WTC11 (cell line): ENCODE measurements around the gene GEMIN7.

Experiments used
- MXD4 ChIP-seq: fragments of 250-450 bp; sonication (Bioruptor Pico); IDR thresholded peaks from 2 replicates; pipeline ENCODE4 v1.8.0; 2021; ENCODE audit warnings: mild to moderate bottlenecking, moderate library complexity, borderline replicate concordance
- SP1 ChIP-seq: sonication (generic); formaldehyde crosslinking; conservative IDR thresholded peaks from 2 replicates; pipeline ENCODE4 v1.8.1; 2022; ENCODE audit warnings: missing genetic modification reagents
- ZBTB21 ChIP-seq: sonication (generic); formaldehyde crosslinking; IDR thresholded peaks from 2 replicates; pipeline ENCODE4 v1.8.1; 2023; ENCODE audit warnings: mild to moderate bottlenecking, missing genetic modification reagents, borderline replicate concordance
- TF ChIP-seq, protein P1 (sequence below): fragments of 200-600 bp; IDR thresholded peaks from 2 replicates; pipeline ENCODE4 v1.8.0; 2022; ENCODE audit warnings: antibody characterized with exemption
- TF ChIP-seq, protein P2 (sequence below): sonication (generic); formaldehyde crosslinking; IDR thresholded peaks from 2 replicates; pipeline ENCODE4 v1.8.0; 2022; ENCODE audit warnings: mild to moderate bottlenecking, missing genetic modification reagents

DNA sequence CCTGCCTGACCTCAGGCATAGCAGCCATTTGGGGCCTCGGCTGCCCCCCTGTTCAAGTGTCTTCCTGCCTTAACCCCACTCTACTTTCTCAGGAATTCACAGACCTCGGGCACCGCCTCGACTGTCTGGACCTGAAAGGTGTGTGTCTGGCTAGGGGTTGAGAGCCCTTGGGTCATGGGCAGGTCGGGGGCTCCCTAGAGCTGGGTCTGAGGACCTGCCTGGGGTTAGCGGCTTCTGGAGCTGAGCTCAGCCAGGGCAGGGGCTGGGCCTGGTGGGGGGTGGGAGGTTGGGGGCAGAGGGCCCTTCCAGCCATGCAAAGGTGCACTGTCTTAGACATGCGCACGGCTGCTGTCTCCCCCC is 61.1 kb downstream of the GEMIN7 start:
- TF ChIP-seq, protein P1, sequence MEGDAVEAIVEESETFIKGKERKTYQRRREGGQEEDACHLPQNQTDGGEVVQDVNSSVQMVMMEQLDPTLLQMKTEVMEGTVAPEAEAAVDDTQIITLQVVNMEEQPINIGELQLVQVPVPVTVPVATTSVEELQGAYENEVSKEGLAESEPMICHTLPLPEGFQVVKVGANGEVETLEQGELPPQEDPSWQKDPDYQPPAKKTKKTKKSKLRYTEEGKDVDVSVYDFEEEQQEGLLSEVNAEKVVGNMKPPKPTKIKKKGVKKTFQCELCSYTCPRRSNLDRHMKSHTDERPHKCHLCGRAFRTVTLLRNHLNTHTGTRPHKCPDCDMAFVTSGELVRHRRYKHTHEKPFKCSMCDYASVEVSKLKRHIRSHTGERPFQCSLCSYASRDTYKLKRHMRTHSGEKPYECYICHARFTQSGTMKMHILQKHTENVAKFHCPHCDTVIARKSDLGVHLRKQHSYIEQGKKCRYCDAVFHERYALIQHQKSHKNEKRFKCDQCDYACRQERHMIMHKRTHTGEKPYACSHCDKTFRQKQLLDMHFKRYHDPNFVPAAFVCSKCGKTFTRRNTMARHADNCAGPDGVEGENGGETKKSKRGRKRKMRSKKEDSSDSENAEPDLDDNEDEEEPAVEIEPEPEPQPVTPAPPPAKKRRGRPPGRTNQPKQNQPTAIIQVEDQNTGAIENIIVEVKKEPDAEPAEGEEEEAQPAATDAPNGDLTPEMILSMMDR: no peak
- TF ChIP-seq, protein P2, sequence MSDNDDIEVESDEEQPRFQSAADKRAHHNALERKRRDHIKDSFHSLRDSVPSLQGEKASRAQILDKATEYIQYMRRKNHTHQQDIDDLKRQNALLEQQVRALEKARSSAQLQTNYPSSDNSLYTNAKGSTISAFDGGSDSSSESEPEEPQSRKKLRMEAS: no peak
- TF ChIP-seq ZBTB21 (CRISPR knock-in tag) (no peak), SP1 (CRISPR knock-in tag) (no peak), MXD4 (CRISPR knock-in tag) (no peak)
